PC-3 (cell line): ENCODE data around the gene SEC16A. TPM values are rescaled to one million over a fixed set of nuclear protein-coding genes. Genes with fewer than 3 reads are reported as not detected.

Source experiments
- ATAC-seq: fragments of 200-7000 bp; cut with Tn5 transposase; 2 replicates; pipeline ENCODE4 v1.9.1; 2020; ENCODE audit warnings: mild to moderate bottlenecking, moderate library complexity
- BruUV-seq: library from RNA; stranded (reverse); fragments of 400-500 nt; replicated peaks from 2 replicates; lab custom pipeline; 2021; lab: Mats Ljungman, UMichigan
- CTCF ChIA-PET: fragments of 300-600 bp; sonication (Branson Sonifier 250); formaldehyde crosslinking; loops from one replicate; lab custom pipeline; 2022; ENCODE audit warnings: antibody characterized with exemption; lab: Charles Lee
- POLR2A ChIA-PET: fragments of 300-600 bp; sonication (Branson Sonifier 250); formaldehyde crosslinking; loops from one replicate; lab custom pipeline; 2022; ENCODE audit warnings: antibody characterized with exemption; ENCODE audit not compliant: unreplicated experiment; lab: Charles Lee
- DNase-seq: peaks from one replicate; pipeline ENCODE4 v3.0.0-alpha.2; 2015
- H2AFZ ChIP-seq: fragments of 300-600 bp; sonication (generic); 2 replicates; pipeline ENCODE4 v1.6.0; 2016; ENCODE audit warnings: antibody characterized with exemption, low read length
- H3F3A ChIP-seq: fragments of 300-600 bp; sonication (generic); one replicate; pipeline ENCODE4 v1.6.0; 2017; ENCODE audit warnings: antibody characterized with exemption, low read length, control low read depth, mild to moderate bottlenecking; ENCODE audit not compliant: unreplicated experiment
- H3K27ac ChIP-seq: fragments of 300-600 bp; sonication (generic); 2 replicates; pipeline ENCODE4 v1.5.1; 2016; ENCODE audit warnings: mild to moderate bottlenecking, low read length
- H3K27me3 ChIP-seq: fragments of 300-600 bp; sonication (generic); 2 replicates; pipeline ENCODE4 v1.6.1; 2016; ENCODE audit warnings: low read length, mixed read lengths
- H3K36me3 ChIP-seq: fragments of 300-600 bp; sonication (generic); 2 replicates; pipeline ENCODE4 v1.6.1; 2016; ENCODE audit warnings: low read depth, mixed run types, low read length, mixed read lengths
- H3K4me1 ChIP-seq: fragments of 300-600 bp; sonication (generic); 2 replicates; pipeline ENCODE4 v1.5.1; 2016; ENCODE audit warnings: low read length; ENCODE audit not compliant: insufficient read depth
- H3K4me2 ChIP-seq: fragments of 300-600 bp; sonication (generic); 2 replicates; pipeline ENCODE4 v1.6.0; 2016; ENCODE audit warnings: low read length
- H3K4me3 ChIP-seq: fragments of 300-600 bp; sonication (generic); 2 replicates; pipeline ENCODE4 v1.5.1; 2016; ENCODE audit warnings: mild to moderate bottlenecking, low read length, mixed read lengths
- H3K79me2 ChIP-seq: fragments of 300-600 bp; sonication (generic); 2 replicates; pipeline ENCODE4 v1.6.1; 2017; ENCODE audit warnings: low read length, mixed read lengths
- H3K9ac ChIP-seq: fragments of 300-600 bp; sonication (generic); 2 replicates; pipeline ENCODE4 v1.6.0; 2016; ENCODE audit warnings: mild to moderate bottlenecking, low read length
- H3K9me2 ChIP-seq: fragments of 300-600 bp; sonication (generic); replicated peaks from 2 replicates; pipeline ENCODE4 v1.6.1; 2016; ENCODE audit warnings: mixed run types, low read length, mixed read lengths
- H3K9me3 ChIP-seq: fragments of 300-600 bp; sonication (generic); 2 replicates; pipeline ENCODE4 v1.6.1; 2016; ENCODE audit warnings: low read length, mixed read lengths
- H4K20me1 ChIP-seq: fragments of 300-600 bp; sonication (generic); 2 replicates; pipeline ENCODE4 v1.6.1; 2016; ENCODE audit warnings: low read length, mixed read lengths
- EZH2 ChIP-seq: fragments of 300-600 bp; sonication (generic); IDR thresholded peaks from one replicate; pipeline ENCODE4 v1.6.1; 2017; ENCODE audit warnings: antibody characterized with exemption, mild to moderate bottlenecking, low read length; ENCODE audit not compliant: unreplicated experiment
- EZH2phosphoT487 ChIP-seq: fragments of 300-600 bp; sonication (generic); IDR thresholded peaks from 2 replicates; pipeline ENCODE4 v1.6.1; 2018; ENCODE audit warnings: mild to moderate bottlenecking, antibody characterized with exemption, low read length, borderline replicate concordance
- intact Hi-C: fragments of 100-400 bp; cut with micrococcal nuclease; formaldehyde crosslinking; loops from 2 replicates; pipeline ENCODE4 v1.9.0; 2023
- total RNA-seq: library from RNA; depleted of rRNA; stranded (reverse); fragments of >200 nt; gene quantifications from 2 replicates; pipeline ENCODE4 v1.2.3, GENCODE V29; 2014
- TF ChIP-seq, protein P1 (sequence below): fragments of 300-600 bp; sonication (generic); conservative IDR thresholded peaks from 2 replicates; pipeline ENCODE4 v1.5.1; 2017; ENCODE audit warnings: antibody characterized with exemption, low read depth, mild to moderate bottlenecking, low read length

SEC16A gene
- total RNA-seq, 1 experiment from 2014 or later: 28.3 TPM

DNA sequence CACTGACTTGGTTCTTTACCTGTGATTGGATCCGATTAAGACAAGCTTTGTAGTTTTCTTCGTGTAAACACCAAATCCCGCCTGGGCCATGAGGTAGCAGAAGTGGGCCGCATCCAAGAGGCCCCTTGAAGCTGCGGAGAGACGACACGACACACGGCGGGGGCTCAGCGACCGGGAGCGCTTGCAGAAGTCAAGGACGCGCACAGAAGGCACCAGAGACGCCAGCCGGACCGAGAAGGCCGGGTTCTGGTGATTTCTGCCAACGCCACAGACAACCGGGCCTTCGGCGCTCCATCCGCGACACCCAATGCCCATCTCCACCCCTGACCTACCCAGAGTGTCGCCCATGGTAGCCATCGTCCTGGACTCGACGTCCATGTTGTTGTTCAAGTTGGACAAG, 23.4 kb downstream of the SEC16A start:
- Histone ChIP-seq H3K79me2 (no peaks in the 10 kb centered on the region), H3K9me2 (no peaks in the 10 kb centered on the region), H3K27me3 (no peaks in the 10 kb centered on the region), H4K20me1 (no peaks in the 10 kb centered on the region), H3K4me1 (no peaks in the 10 kb centered on the region), H3K36me3 (peaks cover 21% of the 10 kb centered on the region), H3K27ac (no peak overlapping the region), H3K9me3 (no peaks in the 10 kb centered on the region), H2AFZ (no peak overlapping the region), H3F3A (no peaks in the 10 kb centered on the region), H3K4me2 (no peak overlapping the region), H3K4me3 (no peak overlapping the region), H3K9ac (no peak overlapping the region)
- ATAC-seq (no peak), DNase-seq (no peak)
- intact Hi-C loops: no loop called here
- no peak for TF ChIP-seq EZH2phosphoT487
- no peak for TF ChIP-seq EZH2
- TF ChIP-seq, protein P1, sequence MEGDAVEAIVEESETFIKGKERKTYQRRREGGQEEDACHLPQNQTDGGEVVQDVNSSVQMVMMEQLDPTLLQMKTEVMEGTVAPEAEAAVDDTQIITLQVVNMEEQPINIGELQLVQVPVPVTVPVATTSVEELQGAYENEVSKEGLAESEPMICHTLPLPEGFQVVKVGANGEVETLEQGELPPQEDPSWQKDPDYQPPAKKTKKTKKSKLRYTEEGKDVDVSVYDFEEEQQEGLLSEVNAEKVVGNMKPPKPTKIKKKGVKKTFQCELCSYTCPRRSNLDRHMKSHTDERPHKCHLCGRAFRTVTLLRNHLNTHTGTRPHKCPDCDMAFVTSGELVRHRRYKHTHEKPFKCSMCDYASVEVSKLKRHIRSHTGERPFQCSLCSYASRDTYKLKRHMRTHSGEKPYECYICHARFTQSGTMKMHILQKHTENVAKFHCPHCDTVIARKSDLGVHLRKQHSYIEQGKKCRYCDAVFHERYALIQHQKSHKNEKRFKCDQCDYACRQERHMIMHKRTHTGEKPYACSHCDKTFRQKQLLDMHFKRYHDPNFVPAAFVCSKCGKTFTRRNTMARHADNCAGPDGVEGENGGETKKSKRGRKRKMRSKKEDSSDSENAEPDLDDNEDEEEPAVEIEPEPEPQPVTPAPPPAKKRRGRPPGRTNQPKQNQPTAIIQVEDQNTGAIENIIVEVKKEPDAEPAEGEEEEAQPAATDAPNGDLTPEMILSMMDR: no peak
- BruUV-seq: no TSS peak
- ChIA-PET POLR2A (no interaction called here), CTCF (no interaction called here)

DNA sequence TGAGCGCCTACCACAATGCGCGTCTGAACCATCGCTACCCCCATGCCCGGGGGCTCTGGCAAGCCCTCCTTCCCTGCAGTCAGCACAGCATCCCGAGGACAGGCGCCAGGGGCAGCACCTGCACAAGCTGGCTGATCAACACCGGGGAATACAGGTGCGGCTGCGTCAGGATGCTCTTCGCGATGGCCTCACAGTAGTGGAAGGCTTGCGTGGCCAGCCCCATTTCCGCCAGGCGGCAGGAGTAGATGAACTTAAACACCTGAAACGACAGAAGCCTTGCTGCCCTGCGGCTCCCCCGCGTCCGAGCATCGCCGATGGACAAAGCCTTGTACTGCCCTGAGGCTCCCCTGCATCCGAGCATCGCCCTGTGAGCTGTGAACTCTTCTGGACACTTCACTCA, 25.5 kb downstream of the SEC16A start:
- intact Hi-C loops: no loop called here
- Histone ChIP-seq H3K79me2 (no peaks in the 10 kb centered on the region), H2AFZ (no peak overlapping the region), H3K9ac (no peak overlapping the region), H4K20me1 (no peaks in the 10 kb centered on the region), H3K36me3 (peaks cover 16% of the 10 kb centered on the region), H3K4me2 (no peak overlapping the region), H3K27ac (no peak overlapping the region), H3K4me3 (no peak overlapping the region), H3K27me3 (no peaks in the 10 kb centered on the region), H3K9me2 (no peaks in the 10 kb centered on the region), H3K4me1 (no peaks in the 10 kb centered on the region), H3F3A (no peaks in the 10 kb centered on the region), H3K9me3 (no peaks in the 10 kb centered on the region)
- BruUV-seq: no TSS peak
- DNase-seq: no peak
- TF ChIP-seq EZH2 (no peak), EZH2phosphoT487 (no peak)
- TF ChIP-seq, protein P1: no peak
- CTCF ChIA-PET: no interaction called here
- POLR2A ChIA-PET: no interaction called here
- ATAC-seq: no peak

DNA sequence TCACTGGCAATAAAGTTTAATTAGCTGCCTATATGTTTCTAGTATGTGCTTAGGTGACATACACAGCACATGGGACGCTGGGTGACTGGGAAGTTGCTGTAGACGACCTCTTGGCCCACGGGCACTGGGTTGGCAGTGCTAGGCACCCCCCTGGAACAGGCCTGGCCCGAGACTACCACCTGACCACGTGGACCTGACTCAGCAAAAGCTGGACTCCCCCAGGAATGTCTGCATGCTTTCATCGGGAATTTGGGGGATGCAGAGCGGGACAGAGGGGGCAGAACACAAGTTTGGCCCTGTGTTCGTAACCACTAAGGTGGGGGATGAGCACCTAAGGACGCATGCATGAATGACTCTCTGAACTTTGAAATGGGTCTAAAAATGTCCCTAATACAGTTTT, 26.6 kb downstream of the SEC16A start:
- Histone ChIP-seq H3K9me3 (no peaks in the 10 kb centered on the region), H2AFZ (no peak overlapping the region), H3K9ac (no peak overlapping the region), H3K9me2 (no peaks in the 10 kb centered on the region), H3K4me3 (no peak overlapping the region), H3K27me3 (no peaks in the 10 kb centered on the region), H4K20me1 (no peaks in the 10 kb centered on the region), H3K36me3 (peaks cover 16% of the 10 kb centered on the region), H3F3A (no peaks in the 10 kb centered on the region), H3K27ac (no peak overlapping the region), H3K79me2 (no peaks in the 10 kb centered on the region), H3K4me2 (no peak overlapping the region), H3K4me1 (no peaks in the 10 kb centered on the region)
- intact Hi-C loops: no loop called here
- DNase-seq (no peak), ATAC-seq (no peak)
- BruUV-seq: no TSS peak
- ChIA-PET POLR2A (no interaction called here), CTCF (no interaction called here)
- TF ChIP-seq EZH2phosphoT487 (no peak), EZH2 (no peak)
- TF ChIP-seq, protein P1: no peak
